Ovary (tissue), 3 donors: Measurements from ENCODE around the gene IQSEC3.
"Not testable (repeated sequence)": the region's sequence is repeated elsewhere in the genome, so short reads cannot be mapped to it uniquely, and the experiment has no call there.

Experiments used
- CTCF ChIP-seq, 3 donors: fragments of 450-650 bp in 2 of 3; fragments of 200-600 bp in 1 of 3; IDR thresholded peaks; one replicate each; pipeline versions ENCODE4 v1.5.1 to v1.8.0; 2016 to 2022; ENCODE audit warnings: antibody characterized with exemption in 3 of 3, mild to moderate bottlenecking in 1 of 3
- POLR2A ChIP-seq: fragments of 450-650 bp; IDR thresholded peaks from one replicate; pipeline ENCODE4 v1.6.1; 2017; ENCODE audit warnings: antibody characterized with exemption, mild to moderate bottlenecking, moderate library complexity
- donor health status: DM: no; HTN: no; CAD: no.

- TF ChIP-seq CTCF (IDR thresholded peaks at IDR 0.05); POLR2A: not testable (repeated sequence)
Measured at GRCh38 chr12:77101-77719, 10.6 kb downstream of the IQSEC3 start.
